ENCODE measurements around the gene B3GAT2.

DNA sequence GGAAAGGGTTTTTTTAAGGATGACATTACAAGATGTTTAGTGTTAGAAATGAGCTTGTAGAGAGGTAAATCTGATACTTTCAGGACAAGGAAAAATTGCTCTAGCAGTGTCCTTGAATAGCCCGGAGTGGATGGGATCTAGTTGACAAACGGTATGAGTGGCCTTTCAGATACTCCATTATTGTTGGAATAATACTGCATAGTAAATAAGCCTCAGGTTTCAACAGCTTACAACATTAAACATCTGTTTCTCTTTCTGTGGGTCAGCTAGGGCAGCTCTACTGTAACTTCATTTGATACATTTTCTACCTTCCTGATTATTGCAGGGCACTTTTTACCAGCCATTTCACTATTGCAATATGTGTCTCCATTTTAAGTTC lies 118.0 kb downstream of the B3GAT2 start:
- TF ChIP-seq POLR2A (IDR thresholded peaks at IDR 0.05; ENCODE audit: borderline replicate concordance, extremely low read depth, insufficient read depth, insufficient read length) (no peak), POLR2AphosphoS5 (IDR thresholded peaks at IDR 0.05; ENCODE audit: low read depth, low read length) (no peak), MAX (IDR thresholded peaks at IDR 0.05) (no peak), RAD21 (IDR thresholded peaks at IDR 0.05; ENCODE audit: low read depth) (no peak)
- TF ChIP-seq, protein P1, sequence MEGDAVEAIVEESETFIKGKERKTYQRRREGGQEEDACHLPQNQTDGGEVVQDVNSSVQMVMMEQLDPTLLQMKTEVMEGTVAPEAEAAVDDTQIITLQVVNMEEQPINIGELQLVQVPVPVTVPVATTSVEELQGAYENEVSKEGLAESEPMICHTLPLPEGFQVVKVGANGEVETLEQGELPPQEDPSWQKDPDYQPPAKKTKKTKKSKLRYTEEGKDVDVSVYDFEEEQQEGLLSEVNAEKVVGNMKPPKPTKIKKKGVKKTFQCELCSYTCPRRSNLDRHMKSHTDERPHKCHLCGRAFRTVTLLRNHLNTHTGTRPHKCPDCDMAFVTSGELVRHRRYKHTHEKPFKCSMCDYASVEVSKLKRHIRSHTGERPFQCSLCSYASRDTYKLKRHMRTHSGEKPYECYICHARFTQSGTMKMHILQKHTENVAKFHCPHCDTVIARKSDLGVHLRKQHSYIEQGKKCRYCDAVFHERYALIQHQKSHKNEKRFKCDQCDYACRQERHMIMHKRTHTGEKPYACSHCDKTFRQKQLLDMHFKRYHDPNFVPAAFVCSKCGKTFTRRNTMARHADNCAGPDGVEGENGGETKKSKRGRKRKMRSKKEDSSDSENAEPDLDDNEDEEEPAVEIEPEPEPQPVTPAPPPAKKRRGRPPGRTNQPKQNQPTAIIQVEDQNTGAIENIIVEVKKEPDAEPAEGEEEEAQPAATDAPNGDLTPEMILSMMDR (IDR thresholded peaks at IDR 0.05 in 2 of 3, conservative IDR thresholded peaks at IDR 0.05 in 1 of 3; ENCODE audit: borderline replicate concordance in 1 of 3, insufficient read depth in 1 of 3, low read depth in 2 of 3, low read length in 2 of 3), result no peak
